Stimulated activated CD8-positive, alpha-beta memory T cell treated with anti-CD3 and anti-CD28 coated beads, Interleukin-15, amount 100 ng/mL, for 1 hour (primary cell): ENCODE measurements around the gene DPP7.

ENCODE experiments used
- DNase-seq: peaks from one replicate; pipeline ENCODE4 v3.0.0-alpha.2; 2020; ENCODE audit warnings: low read depth

The DPP7 gene

GRCh38 chr9:137114613-137115393, at the start of gene DPP7:
TSS of gene DPP7 (minus strand) at chr9:137114733. CDS start at chr9:137114713, 20 bp downstream.
- peak; percentile 53 for DNase-seq

GRCh38 chr9:137163805-137164204, 49.3 kb upstream of the DPP7 start:
- no peak for DNase-seq

DNA sequence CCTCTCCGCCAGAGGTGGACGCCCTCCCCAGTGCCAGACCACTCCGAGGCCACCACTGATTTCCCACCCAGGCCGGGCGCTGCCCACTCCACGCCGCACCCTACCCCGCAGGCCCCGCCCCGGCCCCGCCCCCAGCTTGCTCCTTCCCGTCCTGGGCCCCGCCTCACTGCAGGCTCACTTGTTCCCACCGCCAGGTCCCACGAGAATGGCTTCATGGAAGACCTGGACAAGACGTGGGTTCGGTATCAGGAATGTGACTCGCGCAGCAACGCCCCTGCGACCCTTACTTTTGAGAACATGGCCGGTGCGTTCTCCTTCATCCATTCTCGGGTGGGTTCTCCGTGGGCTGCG, 48.8 kb upstream of the DPP7 start:
- DNase-seq = no peak

GRCh38 chr9:137162505-137163364, 48.2 kb upstream of the DPP7 start:
- DNase-seq = no peak

DNA sequence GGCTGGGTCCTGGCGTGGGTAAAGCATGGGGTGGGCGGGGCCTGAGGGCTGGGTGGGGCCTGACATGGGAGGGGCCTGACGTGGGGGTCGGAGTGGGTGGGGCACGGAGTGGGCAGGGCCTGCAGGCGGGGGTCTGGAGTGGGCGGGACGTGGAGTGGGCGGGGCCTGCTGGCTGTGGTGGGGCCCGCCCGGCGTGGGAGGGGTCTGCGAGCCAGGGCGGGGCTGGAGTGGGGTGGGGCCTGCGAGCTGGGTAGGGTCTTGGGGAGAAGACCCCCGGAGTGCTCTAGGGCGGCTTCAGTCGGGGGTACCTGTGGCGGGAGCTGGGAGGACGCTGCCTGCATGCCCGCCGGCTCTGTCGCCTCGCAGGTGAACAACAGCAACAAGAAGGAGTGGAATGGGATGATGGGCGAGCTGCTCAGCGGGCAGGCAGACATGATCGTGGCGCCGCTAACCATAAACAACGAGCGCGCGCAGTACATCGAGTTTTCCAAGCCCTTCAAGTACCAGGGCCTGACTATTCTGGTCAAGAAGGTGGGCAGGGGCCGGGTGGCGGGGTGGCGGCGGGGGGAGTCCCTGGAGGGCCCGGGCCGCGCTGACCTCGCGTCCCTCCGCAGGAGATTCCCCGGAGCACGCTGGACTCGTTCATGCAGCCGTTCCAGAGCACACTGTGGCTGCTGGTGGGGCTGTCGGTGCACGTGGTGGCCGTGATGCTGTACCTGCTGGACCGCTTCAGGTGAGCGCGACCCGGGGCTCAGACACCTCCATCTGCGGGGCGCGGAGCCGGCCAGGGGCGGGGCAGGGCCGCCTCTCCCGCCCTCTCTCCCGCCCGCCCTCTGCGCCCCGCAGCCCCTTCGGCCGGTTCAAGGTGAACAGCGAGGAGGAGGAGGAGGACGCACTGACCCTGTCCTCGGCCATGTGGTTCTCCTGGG, 47.3 kb upstream of the DPP7 start:
- DNase-seq = no peak

- DNase-seq = no peak
These were observed 46.4 kb upstream of the DPP7 start for GRCh38 chr9:137160716-137161557.

GRCh38 chr9:137160054-137160425, 45.5 kb upstream of the DPP7 start:
- DNase-seq = no peak

DNA sequence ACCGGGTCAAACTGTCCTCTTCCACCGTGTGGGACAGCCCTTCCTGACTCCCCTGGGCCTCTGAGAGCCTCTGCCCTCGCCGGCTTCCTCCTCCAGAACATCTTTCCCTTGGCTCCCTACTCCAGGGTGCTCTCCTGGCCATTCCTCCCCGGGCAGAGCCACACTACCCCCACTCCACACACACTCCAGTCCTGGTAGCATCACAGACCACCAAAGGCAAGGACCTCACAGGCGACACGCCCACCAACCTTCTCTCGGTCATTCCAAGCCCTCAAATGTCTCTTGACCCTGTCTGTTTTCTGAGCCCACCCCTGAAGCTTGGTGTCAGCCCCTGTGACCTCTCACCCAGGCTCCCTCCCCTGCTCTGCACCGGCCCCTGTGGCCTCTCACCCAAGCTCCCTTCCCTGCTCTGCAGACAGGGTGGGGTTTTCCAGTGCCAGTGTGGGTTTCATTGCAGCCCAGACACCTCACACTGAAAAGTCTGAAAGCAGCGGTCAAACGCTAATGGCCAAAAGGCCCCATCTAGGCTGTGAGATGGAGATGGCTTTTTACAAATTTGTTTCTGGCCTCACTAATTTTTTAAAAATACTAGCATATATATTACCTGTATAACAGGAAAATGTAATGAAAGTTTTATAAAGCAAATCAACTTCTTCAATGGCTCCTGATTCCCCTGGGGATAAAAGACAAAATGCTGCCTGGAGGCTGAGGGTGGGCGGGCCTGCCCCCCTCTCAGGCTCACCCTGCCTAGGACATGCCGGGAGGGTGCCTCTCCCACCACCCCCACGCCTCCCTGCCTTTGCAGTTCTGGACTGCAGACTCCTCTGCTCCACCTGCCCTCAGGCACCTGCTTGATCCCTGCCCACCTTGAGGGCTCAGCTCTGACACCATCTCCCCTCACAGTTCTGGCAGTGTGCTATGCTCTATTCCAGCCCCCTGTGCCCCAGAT, 44.8 kb upstream of the DPP7 start:
- DNase-seq = no peak

DNA sequence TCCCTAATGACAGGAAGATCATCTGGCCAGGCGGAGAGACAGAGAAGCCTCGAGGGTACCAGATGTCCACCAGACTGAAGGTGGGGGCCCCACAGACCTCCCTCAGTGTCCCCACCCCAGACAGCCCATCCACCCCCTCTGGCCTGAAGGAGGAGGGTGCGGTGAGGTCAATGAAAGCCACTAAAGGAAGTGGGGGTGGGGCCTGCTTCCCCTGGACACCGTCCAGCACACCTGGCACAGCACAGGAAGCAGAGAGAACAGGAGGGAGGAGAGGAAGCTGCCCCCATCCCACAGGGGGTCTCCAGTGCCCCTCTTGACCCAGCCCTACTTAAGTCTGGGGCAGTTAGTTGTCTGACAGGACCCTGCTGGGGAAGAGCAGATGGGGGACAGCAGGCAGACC, 44.1 kb upstream of the DPP7 start:
- DNase-seq = no peak

- DNase-seq = no peak
These were observed 43.3 kb upstream of the DPP7 start for GRCh38 chr9:137157618-137158415.

DNA sequence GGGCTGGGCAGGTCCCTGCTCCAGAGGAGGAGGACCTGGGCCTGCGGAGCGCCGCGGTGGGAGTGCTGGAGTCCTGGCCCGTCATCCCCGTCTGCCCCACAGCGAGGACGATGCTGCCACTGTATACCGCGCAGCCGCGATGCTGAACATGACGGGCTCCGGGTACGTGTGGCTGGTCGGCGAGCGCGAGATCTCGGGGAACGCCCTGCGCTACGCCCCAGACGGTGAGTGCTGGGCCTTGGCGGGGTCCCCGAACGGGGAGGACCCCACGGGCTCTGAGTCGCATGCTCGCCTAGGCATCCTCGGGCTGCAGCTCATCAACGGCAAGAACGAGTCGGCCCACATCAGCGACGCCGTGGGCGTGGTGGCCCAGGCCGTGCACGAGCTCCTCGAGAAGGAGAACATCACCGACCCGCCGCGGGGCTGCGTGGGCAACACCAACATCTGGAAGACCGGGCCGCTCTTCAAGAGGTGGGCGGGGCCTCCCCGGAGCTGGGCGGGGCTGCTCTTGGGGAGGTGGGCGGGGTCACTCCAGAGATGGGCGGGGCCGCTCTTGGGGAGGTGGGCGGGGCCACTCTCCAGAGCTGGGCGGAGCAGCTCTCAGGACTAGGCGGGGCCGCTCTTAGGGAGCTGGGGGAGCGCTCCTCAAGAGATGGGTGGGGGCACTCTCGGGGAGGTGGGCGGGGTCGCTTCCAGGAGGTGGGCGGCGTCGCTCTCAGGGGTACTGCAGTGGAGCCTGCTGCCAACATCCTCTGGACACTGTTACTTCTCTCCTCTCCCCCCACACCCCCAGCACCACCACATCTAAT, 42.2 kb upstream of the DPP7 start:
- DNase-seq = peak; percentile 27

DNA sequence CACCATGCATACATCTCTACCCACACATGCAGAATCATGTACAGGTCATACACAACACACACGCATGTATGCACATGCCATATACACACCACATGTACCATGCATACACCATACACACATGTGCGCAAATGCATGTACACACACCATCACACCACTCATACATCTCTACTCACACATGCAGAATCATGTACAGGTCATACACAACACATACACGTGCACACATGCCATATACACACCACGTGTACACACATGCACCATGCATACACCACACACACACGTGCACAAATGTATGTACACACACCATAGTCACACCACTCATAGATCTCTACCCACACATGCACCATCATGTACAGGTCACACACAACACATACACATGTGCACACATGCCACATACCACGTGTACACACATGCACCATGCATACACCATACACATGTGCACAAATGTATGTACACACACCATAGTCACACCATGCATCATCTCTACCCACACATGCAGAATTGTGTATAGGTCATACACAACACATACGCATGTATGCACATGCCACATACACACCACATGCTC, 38.4 kb upstream of the DPP7 start:
- DNase-seq = no peak

GRCh38 chr9:137150617-137151457, 36.3 kb upstream of the DPP7 start:
- DNase-seq = no peak

DNA sequence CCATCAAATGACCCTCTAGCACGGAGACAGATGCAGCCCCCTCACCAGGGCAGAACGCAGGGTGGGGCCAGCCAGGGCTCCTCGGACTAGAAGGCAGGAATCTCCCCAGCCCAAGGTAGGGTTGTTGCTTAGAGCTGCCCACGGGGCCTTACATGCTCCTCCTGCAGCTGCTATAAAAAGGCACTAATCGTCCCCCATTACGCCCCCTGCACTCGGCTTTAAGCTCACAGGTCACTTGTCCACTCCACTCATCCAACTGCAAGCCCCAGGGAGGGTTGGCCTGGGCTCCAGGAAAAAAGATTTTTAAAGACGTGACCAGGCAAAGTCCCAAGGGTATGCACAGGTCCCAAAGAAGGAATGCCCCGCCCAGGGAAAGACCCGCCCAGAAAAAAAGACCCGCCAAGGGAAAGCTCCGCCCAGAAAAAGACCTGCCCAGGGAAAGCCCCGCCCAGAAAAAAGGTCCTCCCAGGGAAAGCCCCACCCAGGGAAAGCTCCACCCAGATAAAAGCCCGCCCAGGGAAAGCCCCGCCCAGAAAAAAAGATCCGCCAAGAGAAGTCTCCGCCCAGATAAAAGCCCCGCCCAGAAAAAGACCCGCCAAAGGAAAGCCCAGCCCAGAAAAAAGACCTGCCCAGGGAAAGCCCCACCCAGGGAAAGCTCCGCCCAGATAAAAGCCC, 35.5 kb upstream of the DPP7 start:
- DNase-seq = no peak

- DNase-seq = no peak
These were observed 34.8 kb upstream of the DPP7 start for GRCh38 chr9:137149363-137149762.

- DNase-seq = no peak
These were observed 34.1 kb upstream of the DPP7 start for GRCh38 chr9:137148661-137149060.

GRCh38 chr9:137148242-137148641, 33.7 kb upstream of the DPP7 start:
- no peak for DNase-seq
